ENCODE data around the gene ATP6V1F.

The ATP6V1F gene

GRCh38 chr7:128818694-128819093 lies 44.0 kb upstream of the ATP6V1F start:
- Histone ChIP-seq H4K20me1 (ENCODE audit: control insufficient read depth, insufficient read depth, low read depth, low read length) (no peaks in the 10 kb centered on the region), H3K27ac (ENCODE audit: low read depth, low read length) (no peak overlapping the region), H3K36me3 (ENCODE audit: control insufficient read depth, low read length) (no peaks in the 10 kb centered on the region), H3K9me2 (replicated peaks; ENCODE audit: control insufficient read depth, low read length) (no peaks in the 10 kb centered on the region), H3F3A (ENCODE audit: control insufficient read depth, insufficient read depth) (peaks cover 4% of the 10 kb centered on the region), H3K79me2 (ENCODE audit: control insufficient read depth, low read length) (no peaks in the 10 kb centered on the region), H3K4me3 (ENCODE audit: low read length) (no peak overlapping the region), H3K9me3 (ENCODE audit: control insufficient read depth, insufficient read depth, low read length) (no peaks in the 10 kb centered on the region), H3K27me3 (ENCODE audit: control insufficient read depth, low read length) (no peaks in the 10 kb centered on the region), H3K4me1 (ENCODE audit: control insufficient read depth, low read length) (peaks cover 15% of the 10 kb centered on the region), H3K4me2 (ENCODE audit: low read length) (no peak overlapping the region)
- TF ChIP-seq EZH2phosphoT487 (IDR thresholded peaks at IDR 0.05; ENCODE audit: borderline replicate concordance, low read length) (no peak), CTCF (IDR thresholded peaks at IDR 0.05; ENCODE audit: low read depth, low read length, poor library complexity, severe bottlenecking) (no peak)

GRCh38 chr7:128821724-128822123 lies 40.9 kb upstream of the ATP6V1F start:
- Histone ChIP-seq H3K79me2 (ENCODE audit: control insufficient read depth, low read length) (no peaks in the 10 kb centered on the region), H3K27me3 (ENCODE audit: control insufficient read depth, low read length) (no peaks in the 10 kb centered on the region), H3K4me2 (ENCODE audit: low read length) (no peak overlapping the region), H3K9me2 (replicated peaks; ENCODE audit: control insufficient read depth, low read length) (no peaks in the 10 kb centered on the region), H3K4me3 (ENCODE audit: low read length) (no peak overlapping the region), H3K36me3 (ENCODE audit: control insufficient read depth, low read length) (no peaks in the 10 kb centered on the region), H3F3A (ENCODE audit: control insufficient read depth, insufficient read depth) (peaks cover 4% of the 10 kb centered on the region), H3K4me1 (ENCODE audit: control insufficient read depth, low read length) (peaks cover 4% of the 10 kb centered on the region; the same call in 1 of the 2 replicates), H4K20me1 (ENCODE audit: control insufficient read depth, insufficient read depth, low read depth, low read length) (no peaks in the 10 kb centered on the region), H3K9me3 (ENCODE audit: control insufficient read depth, insufficient read depth, low read length) (no peaks in the 10 kb centered on the region), H3K27ac (ENCODE audit: low read depth, low read length) (no peak overlapping the region)
- no peak for TF ChIP-seq EZH2phosphoT487 (IDR thresholded peaks at IDR 0.05; ENCODE audit: borderline replicate concordance, low read length)
- no peak for TF ChIP-seq CTCF (IDR thresholded peaks at IDR 0.05; ENCODE audit: low read depth, low read length, poor library complexity, severe bottlenecking)

GRCh38 chr7:128826512-128826911 lies 36.1 kb upstream of the ATP6V1F start:
- H3F3A ChIP-seq (ENCODE audit: control insufficient read depth, insufficient read depth), result no peaks in the 10 kb centered on the region
- no peaks in the 10 kb centered on the region for H3K36me3 ChIP-seq (ENCODE audit: control insufficient read depth, low read length)

More at GRCh38 chr7:128826512-128826911, 36.1 kb upstream of the ATP6V1F start:
- H3K4me2 ChIP-seq (ENCODE audit: low read length), result no peak overlapping the region
- no peak overlapping the region for H3K4me3 ChIP-seq (ENCODE audit: low read length)
- H3K4me1 ChIP-seq (ENCODE audit: control insufficient read depth, low read length), result peaks cover 20% of the 10 kb centered on the region
- no peak overlapping the region for H3K27ac ChIP-seq (ENCODE audit: low read depth, low read length)
- no peaks in the 10 kb centered on the region for H4K20me1 ChIP-seq (ENCODE audit: control insufficient read depth, insufficient read depth, low read depth, low read length)
- peaks cover 23% of the 10 kb centered on the region for H3K27me3 ChIP-seq (ENCODE audit: control insufficient read depth, low read length)
- TF ChIP-seq EZH2phosphoT487 (IDR thresholded peaks at IDR 0.05; ENCODE audit: borderline replicate concordance, low read length), result no peak
- TF ChIP-seq CTCF (IDR thresholded peaks at IDR 0.05; ENCODE audit: low read depth, low read length, poor library complexity, severe bottlenecking), result no peak
- no peaks in the 10 kb centered on the region for H3K79me2 ChIP-seq (ENCODE audit: control insufficient read depth, low read length)
- no peaks in the 10 kb centered on the region for H3K9me3 ChIP-seq (ENCODE audit: control insufficient read depth, insufficient read depth, low read length)
- no peaks in the 10 kb centered on the region for H3K9me2 ChIP-seq (replicated peaks; ENCODE audit: control insufficient read depth, low read length)
